HG03097 (cell line): Measurements from ENCODE around the gene GRK3.
"Not testable (repeated sequence)": the region's sequence is repeated elsewhere in the genome, so short reads cannot be mapped to it uniquely, and the experiment has no call there.

ENCODE experiments used
- ATAC-seq: cut with Tn5 transposase; IDR thresholded peaks from one replicate; pipeline ENCODE4 v1.9.1; 2021; ENCODE audit not compliant: unreplicated experiment, low FRiP score

GRK3 gene

DNA sequence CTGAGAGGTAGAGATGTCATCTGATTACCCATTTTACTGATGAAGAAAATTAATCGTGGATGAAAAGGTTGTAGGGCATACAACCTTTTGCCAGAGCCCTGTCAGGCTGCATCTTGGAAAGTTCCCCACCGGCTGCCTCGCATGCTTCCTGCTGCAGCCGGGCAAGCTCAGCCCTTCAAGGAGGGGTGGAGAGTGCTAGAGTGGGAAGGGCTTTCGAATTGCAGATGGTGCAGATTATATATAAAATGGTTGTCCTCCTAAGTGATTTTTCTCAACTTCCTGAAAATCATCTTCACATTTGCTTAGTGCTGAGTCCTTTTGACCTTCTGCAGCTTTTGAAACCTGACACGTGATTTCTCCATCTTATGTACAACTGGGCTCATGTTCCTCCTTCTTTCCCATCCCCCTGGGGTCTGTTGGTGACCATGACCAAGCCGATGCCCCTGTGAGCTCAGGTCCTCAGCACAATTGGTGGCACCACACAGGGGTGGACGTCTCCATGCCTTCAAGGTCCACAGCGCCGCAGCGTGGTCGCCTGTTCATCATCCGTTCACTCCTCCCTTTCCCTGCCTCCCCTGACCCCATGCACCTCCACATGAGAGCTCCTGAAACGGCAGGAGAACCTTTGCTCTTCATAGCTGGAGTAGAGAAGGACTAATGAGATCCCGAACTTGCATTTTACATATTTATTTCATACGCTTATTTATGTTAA, 129.9 kb downstream of the GRK3 start:
- ATAC-seq: no peak

DNA sequence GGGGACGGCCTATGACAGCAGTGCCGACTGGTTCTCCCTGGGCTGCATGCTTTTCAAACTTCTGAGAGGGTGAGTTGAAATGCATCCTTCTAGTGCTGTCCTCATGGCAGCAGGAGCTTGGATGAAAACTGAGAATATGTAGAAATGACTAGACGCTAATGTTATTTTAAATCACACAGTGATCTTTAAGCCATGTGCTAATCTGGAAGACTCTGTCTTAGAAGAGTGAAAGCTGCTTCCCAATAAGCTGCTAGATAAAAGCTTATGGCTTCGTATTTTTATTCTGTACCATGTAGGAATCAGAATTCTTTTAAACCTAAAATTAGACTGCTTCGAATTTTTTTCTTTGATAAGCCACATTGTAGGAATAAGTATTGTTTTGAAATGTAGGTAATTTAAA, 130.7 kb downstream of the GRK3 start:
- ATAC-seq: no peak

DNA sequence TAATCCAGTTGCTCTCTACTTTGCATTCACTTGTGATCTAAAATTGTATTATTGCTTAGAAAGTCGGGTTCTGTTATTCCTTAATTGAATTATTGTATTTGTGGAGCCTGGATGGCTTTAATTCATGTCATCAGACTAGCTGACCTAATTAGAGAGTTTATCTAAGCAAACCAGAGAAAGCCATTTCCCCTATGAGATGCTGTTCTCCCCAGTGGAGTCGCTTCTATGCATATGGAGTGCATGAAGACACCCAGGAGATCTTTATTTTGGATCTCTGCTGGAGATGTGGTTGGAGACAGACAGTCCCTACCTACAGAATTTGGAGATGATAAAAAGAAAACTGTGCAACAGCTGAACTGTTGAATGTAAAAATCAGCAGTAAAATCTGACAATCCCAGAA, 132.3 kb downstream of the GRK3 start:
- ATAC-seq: no peak

DNA sequence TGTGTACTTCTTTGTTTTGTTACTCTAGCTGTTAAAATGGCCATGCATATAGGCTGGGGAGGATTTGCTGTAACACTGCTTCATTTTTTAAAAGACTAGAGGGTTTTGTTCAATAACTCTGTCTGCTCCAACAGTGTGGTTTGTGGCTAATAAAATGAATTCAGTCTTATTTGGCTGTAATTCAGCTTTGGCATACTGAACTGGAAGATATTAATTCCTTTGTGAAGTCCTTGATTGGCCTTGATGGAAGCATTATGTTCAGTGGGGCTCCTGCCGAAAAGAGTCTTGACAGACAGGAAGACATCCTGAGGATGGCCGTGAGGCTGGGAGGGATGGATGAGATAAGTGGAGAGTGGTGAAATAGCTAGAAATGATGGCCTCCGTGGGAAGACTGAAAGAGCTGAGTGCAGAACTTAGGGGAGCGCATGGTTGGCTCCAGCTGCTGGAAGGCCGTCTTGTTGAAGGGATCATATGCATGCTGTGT, 132.7 kb downstream of the GRK3 start:
- no peak for ATAC-seq

DNA sequence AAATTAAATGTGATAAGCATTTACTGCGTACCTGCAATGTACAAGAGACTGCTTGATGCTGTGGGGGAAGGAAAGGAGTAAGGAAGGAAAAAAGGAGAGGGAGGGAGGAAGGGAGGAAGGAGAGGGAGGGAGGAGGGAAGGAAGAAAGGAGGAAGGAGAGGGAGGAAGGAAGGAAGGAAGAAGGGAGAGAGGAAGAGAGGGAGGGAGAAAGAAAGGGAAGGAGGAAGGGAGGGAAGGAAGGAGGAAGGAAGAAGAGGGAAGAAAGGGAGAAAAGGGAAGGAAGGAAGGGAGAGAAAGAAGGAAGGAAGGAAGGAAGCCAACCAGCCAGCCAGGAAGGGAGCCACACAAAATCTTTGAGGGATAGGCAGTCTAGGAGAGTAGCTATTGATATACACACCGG, 133.5 kb downstream of the GRK3 start:
- ATAC-seq: no peak

DNA sequence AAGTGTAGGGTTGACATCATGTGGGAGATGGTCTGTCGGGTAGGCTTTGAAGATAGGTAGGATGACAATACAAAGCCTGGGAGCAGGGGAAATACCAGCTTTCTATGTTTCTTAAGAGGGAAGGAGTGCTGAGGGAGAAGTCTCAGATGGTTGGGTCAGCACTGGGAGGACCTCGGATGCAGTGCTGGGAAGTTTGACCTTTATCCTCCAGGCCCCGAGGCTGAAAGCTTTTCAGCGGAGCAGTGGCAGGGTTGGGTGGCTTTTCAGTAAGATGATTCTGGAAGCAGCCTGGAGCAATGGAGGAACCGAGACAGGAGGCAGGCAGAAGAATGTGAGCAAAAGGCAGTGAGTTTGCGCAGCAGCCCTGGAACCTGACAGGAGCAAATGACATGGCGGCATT, 134.0 kb downstream of the GRK3 start:
- no peak for ATAC-seq

DNA sequence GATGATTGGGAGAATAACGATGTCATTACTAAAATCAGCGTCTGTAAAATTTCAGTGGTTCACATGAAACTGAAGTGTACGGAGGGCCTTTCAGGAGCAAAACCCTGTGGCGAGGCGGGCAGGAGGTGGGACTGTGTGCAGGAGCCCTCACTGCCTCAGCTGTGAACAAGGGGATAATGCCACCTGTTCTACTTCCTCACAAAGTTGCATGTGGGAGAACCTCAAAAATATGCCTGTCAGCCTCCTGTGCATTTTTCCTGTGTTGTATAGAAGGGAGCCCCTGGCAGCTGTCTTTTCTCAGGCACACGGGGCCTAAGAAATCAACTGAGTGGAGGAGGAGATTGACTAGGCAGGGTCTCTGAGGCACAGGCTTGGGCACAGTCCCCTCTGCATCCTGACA, 134.5 kb downstream of the GRK3 start:
- no peak for ATAC-seq

DNA sequence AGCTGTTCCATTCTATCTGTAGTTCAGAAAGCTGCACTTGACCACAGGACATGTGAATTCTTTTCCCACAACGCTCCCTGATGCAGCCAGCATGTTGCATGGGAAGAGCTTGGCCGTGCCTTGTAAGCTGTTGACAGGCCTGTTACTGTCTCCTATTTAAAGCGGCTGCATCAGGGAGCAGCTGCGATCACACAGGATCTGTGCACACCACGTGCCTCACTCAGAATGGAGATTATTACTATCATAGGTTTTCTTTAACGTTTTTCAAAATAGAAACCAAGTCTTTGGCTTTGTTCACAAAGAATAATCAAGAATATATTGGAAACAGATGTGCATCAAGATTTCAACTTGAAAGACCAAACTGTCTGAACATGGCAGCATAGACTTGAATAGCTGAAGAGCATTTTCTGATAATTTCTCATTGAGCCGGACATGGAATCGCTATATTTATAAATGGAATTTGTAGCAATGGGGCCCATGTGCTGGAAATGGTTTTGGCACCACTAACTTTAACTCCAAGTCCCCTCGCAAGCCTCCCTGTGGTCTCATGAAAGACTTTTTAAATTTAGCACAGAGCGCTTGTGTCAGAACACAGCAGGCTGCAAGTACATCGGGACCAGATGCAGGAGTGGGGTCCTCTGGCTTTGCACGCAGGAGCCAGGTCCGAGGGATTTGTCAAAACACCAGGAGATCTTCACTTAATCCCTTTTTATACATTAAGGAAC, 136.7 kb downstream of the GRK3 start:
- ATAC-seq: no peak

DNA sequence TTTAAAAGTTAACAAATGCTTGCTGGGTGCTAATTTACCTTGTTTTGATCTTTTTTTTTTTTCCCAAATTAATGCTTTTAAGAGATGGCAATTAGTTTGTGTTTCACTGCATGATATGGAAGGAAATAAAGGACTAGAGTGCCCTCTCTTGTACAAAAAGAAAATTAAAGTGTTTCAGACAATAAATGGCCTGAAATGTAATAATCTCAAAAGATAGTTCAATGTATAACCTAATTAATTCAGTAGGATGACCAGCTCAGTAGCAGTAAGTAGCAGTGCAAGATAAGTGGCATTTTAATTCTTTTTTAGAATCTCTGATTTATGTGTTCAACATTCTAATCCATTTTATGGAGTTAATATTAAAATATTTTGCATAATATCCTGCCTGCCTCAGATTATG, 137.6 kb downstream of the GRK3 start:
- ATAC-seq: no peak

DNA sequence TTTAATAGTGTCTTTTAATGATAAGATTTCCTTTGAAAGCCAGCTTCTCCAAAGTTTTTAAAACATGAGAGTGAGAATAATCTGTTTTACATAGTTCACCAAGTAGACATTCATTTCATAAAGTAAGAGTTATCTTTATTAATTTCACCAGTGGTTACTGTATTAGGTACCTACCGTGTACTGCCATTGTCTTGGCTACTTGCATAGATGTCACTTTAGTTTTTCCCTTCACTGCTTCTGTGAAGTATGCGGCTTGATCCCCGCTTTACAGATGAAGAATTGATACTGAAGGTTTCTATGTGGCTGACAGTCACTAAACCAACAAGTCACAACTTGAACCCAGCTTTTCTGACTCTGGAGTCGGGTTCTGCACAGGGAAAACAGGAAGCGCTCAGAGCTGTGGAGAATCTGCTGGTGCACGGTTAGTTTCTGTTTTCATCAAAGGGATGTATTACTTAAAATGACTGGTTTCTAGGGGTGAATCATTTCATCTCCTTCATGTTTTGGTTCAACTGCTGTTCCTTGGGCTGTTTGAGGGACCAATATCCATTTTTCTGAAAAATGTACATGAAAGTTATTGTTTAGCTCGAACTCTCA, 138.2 kb downstream of the GRK3 start:
- ATAC-seq: no peak

DNA sequence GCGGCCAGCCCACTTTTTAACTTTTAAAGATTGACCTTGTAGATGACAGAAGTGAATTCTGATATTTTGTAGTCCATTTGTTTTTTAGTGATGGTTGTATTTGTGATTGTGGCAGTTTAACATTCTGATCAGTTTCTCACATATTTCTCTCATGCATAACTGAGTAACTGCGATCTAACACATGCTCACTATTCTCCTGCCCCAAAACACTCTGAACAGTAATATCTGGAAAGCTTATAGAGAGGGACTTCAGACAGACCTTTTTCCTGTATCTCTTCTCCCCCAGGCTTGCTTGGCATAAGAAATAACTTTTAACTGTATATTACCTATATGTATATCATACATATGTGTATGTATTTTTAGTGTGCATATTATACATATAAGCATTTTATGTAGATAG, 140.2 kb downstream of the GRK3 start:
- no peak for ATAC-seq

DNA sequence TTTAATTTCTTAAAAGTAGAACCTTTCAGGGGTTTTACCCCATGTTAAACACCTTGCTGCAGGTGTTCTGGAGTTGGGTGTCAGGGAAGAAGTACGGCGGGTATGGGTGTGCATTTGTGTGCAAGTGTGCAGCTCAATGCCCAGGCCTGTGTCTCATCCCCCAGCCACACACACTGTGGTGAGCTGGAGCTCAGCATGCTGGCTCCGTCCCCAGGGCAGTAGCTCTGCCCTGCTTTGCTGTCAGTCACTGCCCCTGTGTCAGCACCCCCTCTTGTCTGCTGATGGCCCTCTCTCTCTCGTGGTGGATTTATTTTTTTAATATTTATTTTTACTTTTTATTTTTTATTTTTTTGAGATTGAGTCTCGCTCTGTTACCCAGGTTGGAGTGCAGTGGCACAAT, 141.7 kb downstream of the GRK3 start:
- ATAC-seq: no peak

DNA sequence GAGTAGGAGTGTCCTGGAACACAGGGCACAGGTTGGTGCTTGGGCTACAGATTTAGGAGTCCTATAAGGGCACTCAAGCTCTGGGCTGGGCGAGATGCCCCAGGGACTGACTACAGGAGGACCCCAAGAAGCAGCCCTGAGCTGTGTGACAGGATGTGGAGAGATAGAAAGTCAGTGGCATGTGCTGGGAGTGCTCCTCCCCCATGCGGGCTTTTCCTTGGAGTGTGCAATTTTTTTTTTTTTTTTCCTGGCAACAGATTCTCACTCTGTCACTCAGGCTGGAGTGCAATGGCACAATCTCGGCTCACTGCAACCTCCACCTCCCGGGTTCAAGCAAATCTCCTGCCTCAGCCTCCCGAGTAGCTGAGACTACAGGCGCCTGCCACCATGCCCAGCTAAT, 144.0 kb downstream of the GRK3 start:
- not testable (repeated sequence) for ATAC-seq

DNA sequence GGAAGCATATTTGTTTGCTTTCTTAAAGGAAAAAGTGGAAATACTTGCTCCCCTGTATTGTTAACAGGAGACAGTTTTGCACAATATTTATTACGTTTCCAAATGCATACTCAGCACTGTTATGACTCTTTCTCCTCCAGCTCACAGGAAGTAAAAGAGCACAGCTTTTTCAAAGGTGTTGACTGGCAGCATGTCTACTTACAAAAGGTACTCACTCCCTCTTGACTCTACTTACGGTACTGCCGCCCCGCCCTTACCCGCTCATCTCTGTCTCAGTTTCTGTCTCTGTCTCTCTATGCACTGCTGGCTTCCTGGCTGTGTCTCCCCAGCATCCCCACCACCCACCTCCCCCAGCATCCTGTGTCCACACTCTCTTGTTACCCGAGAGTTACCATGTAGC, 145.3 kb downstream of the GRK3 start:
- ATAC-seq: no peak

DNA sequence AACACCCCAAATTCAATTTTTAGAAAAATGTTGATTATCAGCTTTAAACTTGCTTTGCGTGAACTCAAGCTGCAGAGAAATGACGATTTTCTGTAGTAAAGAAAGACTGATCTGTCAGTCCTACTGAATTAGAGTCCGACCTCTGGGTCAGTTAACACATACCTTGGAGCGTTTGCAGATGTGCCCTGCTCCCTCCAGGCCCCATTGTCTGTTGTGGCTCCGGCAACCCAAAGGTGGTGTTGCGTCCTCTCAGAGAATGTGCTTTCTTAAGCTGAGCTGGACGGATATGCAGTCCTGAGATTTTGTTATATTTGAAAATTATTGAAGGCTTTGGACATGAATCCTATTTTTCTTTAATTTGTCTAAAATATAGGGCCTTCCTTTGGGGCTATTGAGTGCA, 146.0 kb downstream of the GRK3 start:
- ATAC-seq: no peak

DNA sequence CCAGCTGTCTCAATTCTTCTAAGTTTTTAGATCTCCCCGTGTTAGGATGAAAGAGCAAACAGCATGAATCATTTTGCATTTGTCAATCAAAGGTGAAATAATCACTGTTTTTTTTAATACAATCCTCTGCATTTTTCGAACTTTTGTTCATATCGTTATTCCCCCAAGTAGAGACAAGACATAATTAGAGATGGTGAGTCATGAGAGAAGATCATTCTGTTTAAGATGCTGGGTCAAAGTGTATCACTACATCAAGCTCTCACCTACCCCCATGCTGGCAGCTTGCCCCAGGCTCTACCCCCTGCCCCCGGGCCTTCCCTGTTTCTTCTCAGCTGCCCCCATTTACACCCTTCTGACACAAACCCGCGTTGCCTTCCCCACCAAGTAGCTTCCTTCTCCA, 147.0 kb downstream of the GRK3 start:
- ATAC-seq: no peak

DNA sequence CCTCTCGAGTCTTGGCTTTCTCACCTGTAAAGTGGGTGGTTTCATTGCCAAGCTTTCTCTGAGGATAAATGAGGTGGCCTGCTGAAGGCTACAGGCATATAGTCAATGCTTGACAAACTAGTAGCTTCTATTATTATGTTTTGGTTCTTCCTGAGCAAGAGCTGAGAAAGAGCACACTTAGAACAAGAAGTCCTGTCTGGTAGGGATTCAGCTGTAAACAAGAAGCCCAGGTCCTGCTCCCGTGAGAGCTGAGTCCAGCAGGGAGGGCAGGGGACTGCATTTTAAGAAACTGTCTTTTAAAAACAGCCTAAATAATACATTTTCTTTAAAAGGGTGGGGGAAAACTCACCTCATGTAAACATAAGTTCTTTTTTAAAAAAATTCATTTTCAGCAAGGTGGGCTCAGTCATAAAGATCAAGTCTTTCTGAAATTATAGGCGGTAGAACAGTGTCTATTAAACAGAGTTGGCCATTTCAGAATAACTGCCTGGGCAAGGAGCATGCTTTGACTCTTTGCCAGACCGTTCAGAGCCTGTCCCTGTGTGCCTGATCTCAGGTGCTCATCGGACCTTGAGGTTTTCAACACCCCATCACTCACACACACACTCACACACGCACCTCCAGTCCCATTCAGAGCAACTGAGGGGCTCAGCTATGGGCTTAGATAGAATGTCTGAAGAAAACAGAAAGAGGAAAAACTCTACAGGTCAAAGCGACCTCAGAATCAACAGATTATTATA, 148.4 kb downstream of the GRK3 start:
- ATAC-seq: no peak

DNA sequence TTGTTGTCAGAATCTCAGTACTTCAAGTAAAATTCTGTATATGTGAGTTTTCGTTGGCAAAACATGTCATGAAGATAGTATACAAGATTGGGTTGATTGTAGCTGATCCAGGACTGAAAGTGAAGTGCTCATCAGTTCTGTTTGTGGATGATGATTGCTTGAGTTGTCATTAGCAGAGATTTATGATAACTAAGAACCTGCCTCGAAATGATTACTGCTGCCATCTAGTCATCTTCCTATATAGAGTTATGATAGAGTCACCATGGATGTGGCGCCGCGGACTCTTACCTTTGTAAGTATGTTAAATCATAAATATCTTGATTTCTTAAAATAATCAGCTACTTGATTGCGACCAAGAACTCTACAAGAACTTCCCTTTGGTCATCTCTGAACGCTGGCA, 149.6 kb downstream of the GRK3 start:
- ATAC-seq: no peak

DNA sequence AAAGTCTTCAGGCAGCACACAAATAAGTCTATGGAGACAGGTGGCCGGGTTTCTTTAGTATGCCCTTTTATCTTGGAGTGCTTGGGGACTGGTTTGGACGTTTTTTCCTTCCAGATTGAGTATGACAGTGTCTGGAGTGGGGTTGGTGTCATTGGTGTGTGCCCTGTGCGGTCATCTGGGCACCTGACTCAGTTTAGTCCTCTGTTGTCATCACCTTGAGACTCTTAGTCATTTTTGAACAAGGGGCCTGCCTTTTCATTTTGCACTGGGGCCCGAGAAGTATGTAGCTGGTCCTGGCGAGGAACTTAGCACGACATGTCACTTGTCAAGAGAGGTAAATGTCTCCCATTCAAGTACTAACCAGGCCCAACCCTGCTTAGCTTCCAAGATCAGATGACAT, 150.3 kb downstream of the GRK3 start:
- no peak for ATAC-seq

DNA sequence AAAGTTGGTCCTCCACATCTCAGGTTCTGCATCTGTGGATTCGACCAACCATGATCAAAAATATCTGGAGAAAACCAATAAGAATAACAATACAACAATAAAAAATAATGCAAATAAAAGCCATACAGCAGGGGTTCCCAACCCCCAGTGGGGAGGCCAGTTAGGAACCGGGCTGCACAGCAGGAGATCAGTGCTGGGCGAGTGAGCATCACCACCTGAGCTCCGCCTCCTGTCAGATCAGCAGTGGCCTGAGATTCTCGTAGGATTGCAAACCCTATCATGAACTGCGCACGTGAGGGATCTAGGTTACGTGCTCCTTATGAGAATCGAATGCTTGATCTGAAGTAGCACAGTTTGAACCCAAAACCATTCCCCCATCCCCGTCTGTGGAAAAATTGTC, 152.2 kb downstream of the GRK3 start:
- no peak for ATAC-seq

DNA sequence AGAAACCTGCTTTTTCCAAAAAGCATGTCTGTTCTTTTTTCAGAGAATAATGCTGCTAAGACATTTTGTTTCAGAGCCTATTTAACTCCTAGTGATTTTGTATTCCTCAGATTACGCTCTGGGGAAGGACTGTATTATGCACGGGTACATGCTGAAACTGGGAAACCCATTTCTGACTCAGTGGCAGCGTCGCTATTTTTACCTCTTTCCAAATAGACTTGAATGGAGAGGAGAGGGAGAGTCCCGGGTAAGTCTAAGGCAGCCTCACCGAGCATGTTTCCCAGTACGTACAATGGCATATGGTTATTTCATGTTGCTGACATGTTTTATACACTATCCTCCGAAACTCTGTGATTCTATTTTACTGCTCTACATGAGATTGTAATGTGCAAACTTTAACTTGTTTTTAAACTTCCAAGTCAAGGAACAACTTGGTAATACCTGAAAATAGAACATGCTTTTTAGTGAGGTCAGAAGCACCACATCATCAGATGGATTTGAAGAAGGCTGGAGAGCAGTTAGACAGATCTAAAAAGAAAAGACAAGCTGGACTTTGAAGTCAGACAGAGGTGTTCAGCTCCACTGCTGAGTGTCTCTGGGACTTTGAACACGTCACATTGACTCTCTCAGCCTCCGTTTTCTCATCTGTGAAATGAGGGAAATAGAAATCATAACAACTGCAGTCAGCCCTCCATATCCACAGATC, 153.8 kb downstream of the GRK3 start:
- ATAC-seq: no peak
